ENCODE results near the gene GRM7.

GRM7 gene

GRCh38 chr3:7112523-7113056 lies 251.7 kb downstream of the GRM7 start:
- POLR2A ChIA-PET, result no interaction called here
- Histone ChIP-seq H3K4me1 (ENCODE audit: control extremely low read depth in 1 of 4, control insufficient read depth in 4 of 4, insufficient read depth in 4 of 4, low read length in 3 of 4) (no peaks in the 10 kb centered on the region), H3K27me3 (replicated peaks in 2 of 5; ENCODE audit: control insufficient read depth in 4 of 5, insufficient read depth in 5 of 5, low read length in 4 of 5) (no peaks in the 10 kb centered on the region), H3K27ac (ENCODE audit: insufficient read depth in 1 of 2, low read depth in 1 of 2, low read length in 2 of 2, poor library complexity in 1 of 2, severe bottlenecking in 2 of 2) (no peak overlapping the region), H3K36me3 (ENCODE audit: control insufficient read depth in 4 of 4, insufficient read depth in 4 of 4, low read length in 3 of 4) (no peaks in the 10 kb centered on the region), H3K4me3 (ENCODE audit: control insufficient read depth in 1 of 7, extremely low read depth in 1 of 7, insufficient read depth in 4 of 7, low read depth in 2 of 7, low read length in 6 of 7) (no peak overlapping the region), H3K9me3 (ENCODE audit: control extremely low read depth in 1 of 5, control insufficient read depth in 4 of 5, insufficient read depth in 2 of 5, low read depth in 1 of 5, low read length in 4 of 5) (no peaks in the 10 kb centered on the region)
- CTCF ChIA-PET, result no interaction called here
- no peak for DNase-seq
- WGBS (ENCODE audit: insufficient coverage), result 100% methylated on average over 1 of the region's 1 CpG

DNA sequence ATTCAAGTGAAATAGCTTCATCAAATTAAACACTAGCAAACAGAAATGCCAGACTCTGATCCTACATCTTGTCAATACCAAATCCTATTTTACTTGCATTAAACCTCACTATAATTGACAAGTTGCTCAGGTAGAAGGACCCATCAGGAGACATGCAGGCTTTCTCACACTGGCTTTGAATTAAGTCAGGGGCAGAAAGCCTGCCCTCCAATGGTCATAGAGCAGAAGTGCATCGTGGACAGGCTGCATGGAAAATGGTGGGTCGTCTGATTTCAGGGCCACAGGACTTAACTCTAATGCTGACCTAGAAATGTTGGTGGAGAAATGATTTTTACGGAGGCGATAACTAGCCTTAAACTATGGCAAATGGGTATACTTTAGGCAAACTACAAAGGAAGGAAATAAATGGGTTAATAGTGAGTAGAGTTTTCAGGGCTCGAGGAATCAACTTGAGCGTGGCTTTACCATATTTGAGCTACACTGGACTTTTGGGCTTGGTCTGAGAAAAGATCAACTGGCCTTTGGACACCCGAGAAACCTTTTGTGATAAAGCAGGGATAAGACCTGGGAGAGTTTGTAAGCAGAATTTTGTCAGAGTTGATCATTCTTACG lies 283.9 kb downstream of the GRM7 start:
- CTCF ChIA-PET, result interaction anchor here (1.6 kb wide), 1 partner anchor 15 kb away, joined by 3 read pairs; no protein-coding TSS in a partner anchor
- H3K4me1 ChIP-seq (ENCODE audit: control extremely low read depth in 1 of 4, control insufficient read depth in 4 of 4, insufficient read depth in 4 of 4, low read length in 3 of 4), result no peaks in the 10 kb centered on the region
- H3K4me3 ChIP-seq (ENCODE audit: control insufficient read depth in 1 of 7, extremely low read depth in 1 of 7, insufficient read depth in 4 of 7, low read depth in 2 of 7, low read length in 6 of 7), result no peak overlapping the region
- POLR2A ChIA-PET, result no interaction called here
- no peak overlapping the region for H3K27ac ChIP-seq (ENCODE audit: insufficient read depth in 1 of 2, low read depth in 1 of 2, low read length in 2 of 2, poor library complexity in 1 of 2, severe bottlenecking in 2 of 2)
- peak in 2 of 3 donors; percentile 10 to 22 for DNase-seq
- no peaks in the 10 kb centered on the region for H3K27me3 ChIP-seq (replicated peaks in 2 of 5; ENCODE audit: control insufficient read depth in 4 of 5, insufficient read depth in 5 of 5, low read length in 4 of 5)
- 84% methylated on average over 7 of the region's 8 CpGs for WGBS (ENCODE audit: insufficient coverage)
- H3K9me3 ChIP-seq (ENCODE audit: control extremely low read depth in 1 of 5, control insufficient read depth in 4 of 5, insufficient read depth in 2 of 5, low read depth in 1 of 5, low read length in 4 of 5), result no peaks in the 10 kb centered on the region
- no peaks in the 10 kb centered on the region for H3K36me3 ChIP-seq (ENCODE audit: control insufficient read depth in 4 of 4, insufficient read depth in 4 of 4, low read length in 3 of 4)

DNA sequence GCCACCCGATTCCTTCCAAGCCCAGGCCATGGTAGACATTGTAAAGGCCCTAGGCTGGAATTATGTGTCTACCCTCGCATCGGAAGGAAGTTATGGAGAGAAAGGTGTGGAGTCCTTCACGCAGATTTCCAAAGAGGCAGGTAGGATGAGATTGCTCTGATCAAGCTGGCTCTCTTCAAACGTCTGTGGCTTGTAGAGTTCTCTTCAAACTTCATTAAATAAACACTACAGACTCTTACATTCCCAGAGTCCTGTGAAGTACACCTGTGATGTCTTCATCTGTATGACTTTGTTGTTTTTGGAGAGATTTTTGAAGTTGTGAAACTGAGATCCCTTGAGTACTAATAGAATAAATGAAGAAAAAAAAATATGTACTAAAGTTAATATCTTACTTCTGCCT lies 285.6 kb downstream of the GRM7 start:
- ChIA-PET CTCF (no interaction called here), POLR2A (no interaction called here)
- WGBS (ENCODE audit: insufficient coverage), result 100% methylated on average over 1 of the region's 5 CpGs
- H3K9me3 ChIP-seq (ENCODE audit: control extremely low read depth in 1 of 5, control insufficient read depth in 4 of 5, insufficient read depth in 2 of 5, low read depth in 1 of 5, low read length in 4 of 5), result no peaks in the 10 kb centered on the region
- H3K27me3 ChIP-seq (replicated peaks in 2 of 5; ENCODE audit: control insufficient read depth in 4 of 5, insufficient read depth in 5 of 5, low read length in 4 of 5), result no peaks in the 10 kb centered on the region
- H3K4me1 ChIP-seq (ENCODE audit: control extremely low read depth in 1 of 4, control insufficient read depth in 4 of 4, insufficient read depth in 4 of 4, low read length in 3 of 4), result no peaks in the 10 kb centered on the region
- DNase-seq, result no peak
- no peak overlapping the region for H3K27ac ChIP-seq (ENCODE audit: insufficient read depth in 1 of 2, low read depth in 1 of 2, low read length in 2 of 2, poor library complexity in 1 of 2, severe bottlenecking in 2 of 2)
- H3K4me3 ChIP-seq (ENCODE audit: control insufficient read depth in 1 of 7, extremely low read depth in 1 of 7, insufficient read depth in 4 of 7, low read depth in 2 of 7, low read length in 6 of 7), result no peak overlapping the region
- no peaks in the 10 kb centered on the region for H3K36me3 ChIP-seq (ENCODE audit: control insufficient read depth in 4 of 4, insufficient read depth in 4 of 4, low read length in 3 of 4)

DNA sequence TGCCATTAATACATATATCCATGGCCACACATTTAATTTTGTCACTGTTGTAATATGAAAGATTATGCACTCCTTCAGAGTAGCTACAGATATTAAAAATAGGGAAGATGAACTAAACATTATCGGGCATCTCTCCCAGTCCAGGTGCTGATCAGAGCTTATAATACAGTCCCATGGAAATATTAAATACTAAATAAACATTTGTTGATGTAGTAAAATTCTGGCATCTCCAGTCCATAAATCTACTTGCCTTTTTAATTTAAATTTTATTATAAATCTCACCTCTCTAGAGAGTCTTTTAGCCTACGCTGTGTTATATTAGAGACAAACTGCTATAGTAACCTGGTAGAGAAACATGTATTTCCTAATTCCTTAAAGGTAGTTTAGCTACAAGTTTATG lies 297.6 kb downstream of the GRM7 start:
- no peak overlapping the region for H3K27ac ChIP-seq (ENCODE audit: insufficient read depth in 1 of 2, low read depth in 1 of 2, low read length in 2 of 2, poor library complexity in 1 of 2, severe bottlenecking in 2 of 2)
- no peaks in the 10 kb centered on the region for H3K9me3 ChIP-seq (ENCODE audit: control extremely low read depth in 1 of 5, control insufficient read depth in 4 of 5, insufficient read depth in 2 of 5, low read depth in 1 of 5, low read length in 4 of 5)
- H3K4me3 ChIP-seq (ENCODE audit: control insufficient read depth in 1 of 7, extremely low read depth in 1 of 7, insufficient read depth in 4 of 7, low read depth in 2 of 7, low read length in 6 of 7), result no peak overlapping the region
- DNase-seq, result no peak
- no peaks in the 10 kb centered on the region for H3K4me1 ChIP-seq (ENCODE audit: control extremely low read depth in 1 of 4, control insufficient read depth in 4 of 4, insufficient read depth in 4 of 4, low read length in 3 of 4)
- WGBS (ENCODE audit: insufficient coverage), result no CpG with 5 or more reads among the region's 2 CpGs
- H3K27me3 ChIP-seq (replicated peaks in 2 of 5; ENCODE audit: control insufficient read depth in 4 of 5, insufficient read depth in 5 of 5, low read length in 4 of 5), result no peaks in the 10 kb centered on the region
- ChIA-PET POLR2A (no interaction called here), CTCF (interaction anchor here (1.0 kb wide), 1 partner anchor 18 kb away, joined by 4 read pairs; no protein-coding TSS in a partner anchor)
- no peaks in the 10 kb centered on the region for H3K36me3 ChIP-seq (ENCODE audit: control insufficient read depth in 4 of 4, insufficient read depth in 4 of 4, low read length in 3 of 4)

DNA sequence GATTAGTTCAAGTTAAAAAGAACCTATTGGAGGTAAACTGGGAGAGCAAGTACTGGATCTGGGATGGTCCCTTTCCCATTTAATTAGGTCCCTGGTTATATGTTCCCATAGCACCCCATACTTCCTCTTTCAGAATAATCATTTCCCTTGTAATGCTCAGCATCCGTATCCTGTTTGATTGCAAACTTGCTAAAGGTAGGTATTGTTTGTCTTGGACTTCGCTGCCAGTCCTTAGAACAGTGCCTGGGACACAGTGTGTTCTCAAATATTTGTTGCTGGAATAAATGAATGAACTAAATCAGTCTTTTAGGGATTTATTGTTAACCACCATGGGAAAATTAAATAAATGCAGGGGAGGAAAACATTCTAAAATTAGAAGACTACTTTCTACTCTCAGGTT lies 299.8 kb downstream of the GRM7 start:
- Histone ChIP-seq H3K9me3 (ENCODE audit: control extremely low read depth in 1 of 5, control insufficient read depth in 4 of 5, insufficient read depth in 2 of 5, low read depth in 1 of 5, low read length in 4 of 5) (no peaks in the 10 kb centered on the region), H3K4me3 (ENCODE audit: control insufficient read depth in 1 of 7, extremely low read depth in 1 of 7, insufficient read depth in 4 of 7, low read depth in 2 of 7, low read length in 6 of 7) (no peak overlapping the region), H3K36me3 (ENCODE audit: control insufficient read depth in 4 of 4, insufficient read depth in 4 of 4, low read length in 3 of 4) (no peaks in the 10 kb centered on the region), H3K27ac (ENCODE audit: insufficient read depth in 1 of 2, low read depth in 1 of 2, low read length in 2 of 2, poor library complexity in 1 of 2, severe bottlenecking in 2 of 2) (no peak overlapping the region), H3K27me3 (replicated peaks in 2 of 5; ENCODE audit: control insufficient read depth in 4 of 5, insufficient read depth in 5 of 5, low read length in 4 of 5) (no peaks in the 10 kb centered on the region), H3K4me1 (ENCODE audit: control extremely low read depth in 1 of 4, control insufficient read depth in 4 of 4, insufficient read depth in 4 of 4, low read length in 3 of 4) (no peaks in the 10 kb centered on the region)
- WGBS (ENCODE audit: insufficient coverage), result no CpG with 5 or more reads among the region's 2 CpGs
- no peak for DNase-seq
- ChIA-PET CTCF (no interaction called here), POLR2A (no interaction called here)

DNA sequence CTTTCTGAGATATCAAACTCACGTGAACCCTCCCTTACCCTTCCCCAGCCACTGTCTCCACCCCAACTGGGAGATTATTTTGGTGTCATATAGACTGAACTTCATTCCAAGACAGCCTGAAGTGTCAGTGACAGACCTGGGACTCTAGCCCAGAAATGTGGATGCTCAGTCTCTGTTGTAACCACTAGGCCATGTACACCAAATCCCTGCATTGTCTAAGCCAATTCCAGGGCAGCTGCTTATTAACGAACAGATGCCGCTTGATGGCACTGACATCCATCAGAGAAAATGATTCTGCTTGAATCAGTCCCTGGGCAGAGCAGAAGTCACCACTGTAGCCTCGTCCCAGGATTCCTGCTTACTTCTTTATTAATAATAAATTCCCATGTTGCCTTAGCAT lies 305.5 kb downstream of the GRM7 start:
- no peak overlapping the region for H3K27ac ChIP-seq (ENCODE audit: insufficient read depth in 1 of 2, low read depth in 1 of 2, low read length in 2 of 2, poor library complexity in 1 of 2, severe bottlenecking in 2 of 2)
- DNase-seq, result no peak
- CTCF ChIA-PET, result no interaction called here
- no peaks in the 10 kb centered on the region for H3K36me3 ChIP-seq (ENCODE audit: control insufficient read depth in 4 of 4, insufficient read depth in 4 of 4, low read length in 3 of 4)
- peaks cover 0 to 3% (median 0%) of the 10 kb centered on the region in 5 experiments for H3K9me3 ChIP-seq (ENCODE audit: control extremely low read depth in 1 of 5, control insufficient read depth in 4 of 5, insufficient read depth in 2 of 5, low read depth in 1 of 5, low read length in 4 of 5)
- WGBS (ENCODE audit: insufficient coverage), result 100% methylated on average over 2 of the region's 4 CpGs
- no peaks in the 10 kb centered on the region for H3K4me1 ChIP-seq (ENCODE audit: control extremely low read depth in 1 of 4, control insufficient read depth in 4 of 4, insufficient read depth in 4 of 4, low read length in 3 of 4)
- H3K4me3 ChIP-seq (ENCODE audit: control insufficient read depth in 1 of 7, extremely low read depth in 1 of 7, insufficient read depth in 4 of 7, low read depth in 2 of 7, low read length in 6 of 7), result no peak overlapping the region
- POLR2A ChIA-PET, result no interaction called here
- H3K27me3 ChIP-seq (replicated peaks in 2 of 5; ENCODE audit: control insufficient read depth in 4 of 5, insufficient read depth in 5 of 5, low read length in 4 of 5), result no peaks in the 10 kb centered on the region

DNA sequence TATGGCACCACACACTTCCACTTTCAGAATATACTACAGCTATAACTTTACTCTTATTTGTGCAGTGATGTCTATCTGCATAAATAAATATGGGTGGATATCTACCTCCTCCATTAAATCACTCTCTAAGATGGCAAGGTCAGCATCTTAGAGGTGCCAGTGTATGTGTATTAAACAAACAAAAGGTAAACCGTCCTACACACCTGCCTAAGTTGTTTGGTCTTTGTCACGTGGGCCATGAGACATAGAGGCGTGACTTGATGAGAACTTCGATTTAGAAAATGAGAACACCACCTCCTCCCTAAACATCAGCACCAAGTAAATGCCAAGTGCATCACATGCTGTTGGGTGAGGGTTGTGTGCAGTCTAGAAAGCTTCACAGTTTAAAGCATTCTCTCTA lies 310.6 kb downstream of the GRM7 start:
- DNase-seq, result no peak
- Histone ChIP-seq H3K4me3 (ENCODE audit: control insufficient read depth in 1 of 7, extremely low read depth in 1 of 7, insufficient read depth in 4 of 7, low read depth in 2 of 7, low read length in 6 of 7) (no peak overlapping the region), H3K9me3 (ENCODE audit: control extremely low read depth in 1 of 5, control insufficient read depth in 4 of 5, insufficient read depth in 2 of 5, low read depth in 1 of 5, low read length in 4 of 5) (peaks cover 0 to 3% (median 0%) of the 10 kb centered on the region in 5 experiments), H3K27ac (ENCODE audit: insufficient read depth in 1 of 2, low read depth in 1 of 2, low read length in 2 of 2, poor library complexity in 1 of 2, severe bottlenecking in 2 of 2) (no peak overlapping the region), H3K27me3 (replicated peaks in 2 of 5; ENCODE audit: control insufficient read depth in 4 of 5, insufficient read depth in 5 of 5, low read length in 4 of 5) (no peaks in the 10 kb centered on the region), H3K36me3 (ENCODE audit: control insufficient read depth in 4 of 4, insufficient read depth in 4 of 4, low read length in 3 of 4) (no peaks in the 10 kb centered on the region), H3K4me1 (ENCODE audit: control extremely low read depth in 1 of 4, control insufficient read depth in 4 of 4, insufficient read depth in 4 of 4, low read length in 3 of 4) (no peaks in the 10 kb centered on the region)
- POLR2A ChIA-PET, result no interaction called here
- CTCF ChIA-PET, result no interaction called here
- WGBS (ENCODE audit: insufficient coverage), result 80% methylated on average over 1 of the region's 4 CpGs
